ENCODE measurements around the gene STOX2.

The STOX2 gene

GRCh38 chr4:183861426-183861825 is 43.7 kb upstream of the STOX2 start:
- H3K27ac ChIP-seq = no peak overlapping the region
- no peak overlapping the region for H3K4me3 ChIP-seq
- no peak for DNase-seq (ENCODE audit: low spot score)
- TF ChIP-seq CTCF (IDR thresholded peaks at IDR 0.05) = no peak

- TF ChIP-seq CTCF (IDR thresholded peaks at IDR 0.05) = no peak
These were observed 41.8 kb upstream of the STOX2 start for GRCh38 chr4:183863155-183863825.

GRCh38 chr4:183867247-183867646 is 37.9 kb upstream of the STOX2 start:
- no peak for DNase-seq (ENCODE audit: low spot score)
- H3K27ac ChIP-seq = no peak overlapping the region
- no peak overlapping the region for H3K4me3 ChIP-seq
- TF ChIP-seq CTCF (IDR thresholded peaks at IDR 0.05) = no peak

More at GRCh38 chr4:183863155-183863825, 41.8 kb upstream of the STOX2 start:
- no peak overlapping the region for H3K27ac ChIP-seq
- DNase-seq (ENCODE audit: low spot score) = no peak
- no peak overlapping the region for H3K4me3 ChIP-seq

DNA sequence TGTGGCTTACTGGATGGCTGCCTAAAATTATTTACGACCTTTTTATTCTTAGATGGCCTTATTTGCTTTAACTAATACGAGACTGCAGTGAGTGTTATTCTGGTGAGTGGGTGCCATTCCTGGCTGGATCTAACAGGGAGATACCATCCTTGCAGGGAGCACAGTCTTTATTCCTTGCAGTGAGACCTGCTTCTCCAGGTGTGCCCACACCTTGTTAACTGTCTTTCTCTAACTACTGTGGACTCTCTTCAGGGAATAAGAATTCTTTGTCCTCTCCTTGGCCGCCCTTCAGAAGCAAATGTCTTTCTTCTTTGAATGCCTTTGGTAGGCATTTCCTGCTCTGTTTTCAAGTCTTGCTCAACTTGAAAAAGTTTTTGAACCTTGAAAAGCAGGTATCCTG is 34.1 kb upstream of the STOX2 start:
- TF ChIP-seq CTCF (IDR thresholded peaks at IDR 0.05) = no peak
- H3K27ac ChIP-seq = no peak overlapping the region
- DNase-seq (ENCODE audit: low spot score) = no peak
- H3K4me3 ChIP-seq = no peak overlapping the region

GRCh38 chr4:183871581-183871980 is 33.5 kb upstream of the STOX2 start:
- no peak for TF ChIP-seq CTCF (IDR thresholded peaks at IDR 0.05)
- DNase-seq (ENCODE audit: low spot score) = no peak
- H3K4me3 ChIP-seq = no peak overlapping the region
- H3K27ac ChIP-seq = no peak overlapping the region

DNA sequence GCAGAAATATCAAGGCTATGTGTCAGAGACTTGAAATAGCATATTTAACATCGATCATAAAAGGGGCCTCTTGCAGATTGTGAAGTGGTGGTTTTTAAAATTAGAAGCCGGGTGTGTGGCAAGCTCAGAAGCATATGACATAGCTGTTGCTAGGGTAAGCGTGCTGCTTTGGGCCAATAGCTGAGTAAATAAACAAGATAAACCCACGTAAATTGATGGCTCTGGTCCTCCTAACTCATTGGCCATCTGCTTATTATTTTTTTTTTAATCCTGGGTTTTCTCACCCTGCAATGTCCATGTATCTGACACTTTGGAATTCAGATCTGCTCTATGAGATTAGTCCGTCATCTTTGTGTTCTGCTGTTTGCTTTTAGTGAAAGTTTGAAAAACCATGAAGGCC is 32.6 kb upstream of the STOX2 start:
- no peak overlapping the region for H3K4me3 ChIP-seq
- no peak for DNase-seq (ENCODE audit: low spot score)
- H3K27ac ChIP-seq = no peak overlapping the region
- TF ChIP-seq CTCF (IDR thresholded peaks at IDR 0.05) = no peak

- Histone ChIP-seq H3K4me3 (no peak overlapping the region), H3K27ac (no peak overlapping the region)
- no peak for DNase-seq (ENCODE audit: low spot score)
- TF ChIP-seq CTCF (IDR thresholded peaks at IDR 0.05) = no peak
These were observed 31.5 kb upstream of the STOX2 start for GRCh38 chr4:183873409-183874185.

Measured in coronary artery (tissue), 2 donors.